Bone marrow (tissue), 2 donors: Measurements from ENCODE around the gene RERE.

Source experiments
- DNase-seq, 2 donors: peaks; one replicate each; lab custom pipeline; 2025; lab: John Stamatoyannopoulos, UW

RERE gene

GRCh38 chr1:8547791-8548190, 269.6 kb downstream of the RERE start:
- no peak for DNase-seq

DNA sequence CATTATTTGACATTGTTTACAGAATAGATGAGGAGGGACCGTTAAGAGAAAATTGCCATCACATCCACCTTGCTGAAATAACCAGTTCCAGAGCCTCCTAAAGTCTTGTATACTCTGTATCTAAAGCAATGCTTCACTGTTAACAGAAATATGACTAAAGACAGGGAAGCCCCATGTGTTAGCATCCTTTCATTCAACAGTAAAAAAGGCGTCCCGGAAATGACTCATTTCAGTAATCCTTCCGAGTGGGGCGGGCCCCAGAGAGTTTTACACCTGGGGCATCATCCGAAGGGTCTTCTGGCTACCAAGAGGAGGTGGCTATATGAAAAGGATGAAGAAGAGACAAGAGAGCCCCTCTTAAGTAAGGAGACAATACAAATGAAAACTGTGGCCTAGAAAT, 272.4 kb downstream of the RERE start:
- no peak for DNase-seq

DNA sequence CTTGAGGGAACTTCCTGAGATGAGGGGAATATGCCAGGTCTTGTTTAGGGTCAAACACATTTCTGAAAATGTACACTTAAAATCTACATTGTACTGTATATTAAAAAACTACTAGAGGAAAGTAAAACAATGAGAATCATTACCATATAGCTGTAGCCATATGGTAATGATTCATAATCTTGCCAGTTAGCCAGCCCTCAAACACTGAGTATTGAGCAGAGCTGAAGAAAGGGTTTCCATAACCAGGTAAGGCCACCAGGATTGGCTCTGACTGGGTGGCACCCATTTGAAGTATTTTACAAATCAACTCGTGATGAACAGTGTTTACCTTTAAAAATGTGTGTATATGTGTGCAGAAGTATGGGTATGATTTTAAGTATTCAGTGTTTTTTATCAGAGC, 272.8 kb downstream of the RERE start:
- no peak for DNase-seq

- DNase-seq = no peak
Measured at GRCh38 chr1:8543965-8544364, 273.5 kb downstream of the RERE start.

GRCh38 chr1:8541961-8542521, 275.4 kb downstream of the RERE start:
- no peak for DNase-seq

- DNase-seq = no peak
Measured at GRCh38 chr1:8540971-8541370, 276.5 kb downstream of the RERE start.

- DNase-seq = peak in 1 of 2 donors; percentile 62
Measured at GRCh38 chr1:8540261-8540941, 277.0 kb downstream of the RERE start.

GRCh38 chr1:8539683-8540082, 277.8 kb downstream of the RERE start:
- DNase-seq = no peak

- no peak for DNase-seq
Measured at GRCh38 chr1:8538502-8538901, 278.9 kb downstream of the RERE start.

DNA sequence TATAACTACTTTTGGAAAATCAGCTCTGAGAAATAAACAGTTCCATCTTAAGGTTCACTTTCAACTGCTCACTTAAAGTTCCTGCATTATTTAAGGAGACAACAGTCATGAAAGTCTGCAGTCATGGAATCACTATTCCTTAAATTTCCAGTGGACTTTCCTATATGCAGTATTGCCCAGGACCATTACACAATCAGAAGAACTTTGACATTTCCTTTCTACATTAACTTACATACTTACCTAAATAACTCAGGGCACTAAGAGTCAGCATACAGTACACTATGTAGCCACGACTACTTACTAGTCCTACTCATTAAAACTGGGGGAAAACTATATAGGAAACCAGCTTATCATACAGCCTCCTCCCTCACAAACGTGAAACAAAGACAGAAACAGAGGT, 279.4 kb downstream of the RERE start:
- DNase-seq = no peak

DNA sequence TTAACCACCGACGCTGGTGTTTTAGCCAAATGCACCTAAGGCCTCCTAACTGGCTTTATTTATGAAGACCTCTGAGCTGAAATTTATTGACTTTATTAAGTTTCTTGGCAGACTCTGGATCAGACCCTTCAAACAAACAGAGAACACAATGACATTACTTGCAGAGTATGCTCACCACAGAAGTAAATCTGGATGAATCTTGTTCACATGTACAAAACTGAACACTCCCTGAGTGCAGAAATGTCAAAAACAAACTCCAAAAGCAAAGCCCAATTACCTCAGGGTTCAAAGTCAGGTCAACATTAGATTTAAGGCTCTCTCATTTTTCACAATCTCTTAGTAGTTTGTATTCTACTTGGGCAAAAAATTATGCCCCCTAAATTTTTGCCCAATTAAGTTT, 280.9 kb downstream of the RERE start:
- no peak for DNase-seq

GRCh38 chr1:8533907-8534306, 283.5 kb downstream of the RERE start:
- peak in 1 of 2 donors; percentile 16 for DNase-seq

- no peak for DNase-seq
Measured at GRCh38 chr1:8533124-8533523, 284.3 kb downstream of the RERE start.

DNA sequence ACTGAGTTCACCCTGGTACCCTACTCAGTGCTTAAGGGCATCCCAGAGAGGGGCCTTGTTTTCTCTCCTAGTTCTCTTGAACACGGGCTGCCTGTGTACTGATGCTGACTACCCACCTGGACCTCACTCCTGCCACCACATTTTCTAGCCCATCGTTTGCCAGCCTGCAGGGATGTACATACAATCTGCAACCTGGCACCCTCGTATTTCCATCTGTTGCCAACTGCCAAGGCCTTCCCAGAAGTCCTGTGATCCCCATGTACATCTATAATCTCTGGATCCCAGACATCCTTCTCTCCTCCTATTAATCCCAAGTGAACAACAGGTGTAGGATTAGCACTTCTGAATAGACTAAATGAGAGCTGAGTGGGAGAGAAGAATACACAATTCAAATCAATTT, 287.5 kb downstream of the RERE start:
- DNase-seq = no peak

DNA sequence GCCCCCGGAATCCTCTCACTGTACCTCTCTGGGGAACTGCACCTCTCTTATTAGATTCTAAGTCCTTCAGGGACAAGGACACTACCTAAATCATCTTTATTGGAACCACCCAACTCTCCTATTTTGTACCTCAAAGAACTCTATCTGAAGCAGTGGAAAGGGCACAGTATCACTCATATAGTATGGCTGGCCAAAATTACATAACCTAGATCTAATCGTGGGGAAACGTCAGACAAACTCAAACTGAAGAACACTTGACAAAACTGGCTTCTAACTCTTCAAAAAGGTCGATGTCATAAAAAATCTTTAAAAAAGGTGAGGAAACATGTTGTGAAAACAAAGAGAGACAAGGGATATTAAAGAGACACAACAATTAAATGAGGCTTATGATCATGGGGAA, 289.5 kb downstream of the RERE start:
- no peak for DNase-seq

GRCh38 chr1:8525558-8526275, 291.7 kb downstream of the RERE start:
- peak; percentile 49 to 100 for DNase-seq

DNA sequence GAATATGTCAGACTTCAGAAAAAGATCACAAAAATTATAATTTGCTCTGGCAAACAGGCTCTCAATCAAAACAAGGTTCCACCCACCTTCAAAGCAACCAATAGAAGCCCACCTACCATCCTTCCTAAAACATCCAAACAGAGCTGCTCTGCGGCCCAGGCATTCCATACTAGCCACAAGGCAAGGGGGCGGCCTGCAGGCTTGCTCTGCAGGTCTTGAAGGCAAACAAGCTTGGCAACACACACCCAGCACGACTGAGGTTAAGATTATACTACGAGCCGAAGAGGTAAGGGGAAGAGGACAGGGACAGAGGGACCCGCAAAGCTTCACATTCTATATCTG, 292.3 kb downstream of the RERE start:
- DNase-seq = peak; percentile 34 to 37

- peak in 1 of 2 donors; percentile 40 for DNase-seq
Measured at GRCh38 chr1:8524627-8525157, 292.7 kb downstream of the RERE start.

GRCh38 chr1:8523666-8524206, 293.7 kb downstream of the RERE start:
- no peak for DNase-seq

DNA sequence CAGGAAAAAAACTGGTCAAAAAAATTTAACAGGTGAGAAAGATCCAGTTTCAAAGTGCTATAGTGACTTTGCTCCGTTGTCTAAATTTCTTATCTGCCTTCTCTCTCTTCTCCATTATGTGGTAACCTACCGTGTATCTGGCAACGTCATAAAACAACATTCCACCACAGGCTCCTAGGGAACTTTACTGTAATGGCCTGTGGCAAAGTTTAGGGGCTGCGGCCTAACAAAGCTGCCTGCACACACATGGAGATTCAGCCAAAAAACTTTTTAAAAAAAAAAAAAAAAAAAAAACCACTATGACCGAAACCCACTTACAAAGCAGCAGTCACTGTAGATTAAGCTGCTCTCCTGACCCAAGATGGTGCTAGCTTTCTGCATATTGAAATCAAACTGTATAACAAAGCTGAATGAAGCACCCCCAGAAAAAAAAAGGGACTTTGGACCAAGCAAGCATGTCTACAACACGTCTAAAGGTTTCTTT, 296.9 kb downstream of the RERE start:
- no peak for DNase-seq

- no peak for DNase-seq
Measured at GRCh38 chr1:8519167-8519566, 298.3 kb downstream of the RERE start.

GRCh38 chr1:8518490-8518801, 299.0 kb downstream of the RERE start:
- no peak for DNase-seq
